ENCODE data around the gene FASTKD2.

Gene FASTKD2

DNA sequence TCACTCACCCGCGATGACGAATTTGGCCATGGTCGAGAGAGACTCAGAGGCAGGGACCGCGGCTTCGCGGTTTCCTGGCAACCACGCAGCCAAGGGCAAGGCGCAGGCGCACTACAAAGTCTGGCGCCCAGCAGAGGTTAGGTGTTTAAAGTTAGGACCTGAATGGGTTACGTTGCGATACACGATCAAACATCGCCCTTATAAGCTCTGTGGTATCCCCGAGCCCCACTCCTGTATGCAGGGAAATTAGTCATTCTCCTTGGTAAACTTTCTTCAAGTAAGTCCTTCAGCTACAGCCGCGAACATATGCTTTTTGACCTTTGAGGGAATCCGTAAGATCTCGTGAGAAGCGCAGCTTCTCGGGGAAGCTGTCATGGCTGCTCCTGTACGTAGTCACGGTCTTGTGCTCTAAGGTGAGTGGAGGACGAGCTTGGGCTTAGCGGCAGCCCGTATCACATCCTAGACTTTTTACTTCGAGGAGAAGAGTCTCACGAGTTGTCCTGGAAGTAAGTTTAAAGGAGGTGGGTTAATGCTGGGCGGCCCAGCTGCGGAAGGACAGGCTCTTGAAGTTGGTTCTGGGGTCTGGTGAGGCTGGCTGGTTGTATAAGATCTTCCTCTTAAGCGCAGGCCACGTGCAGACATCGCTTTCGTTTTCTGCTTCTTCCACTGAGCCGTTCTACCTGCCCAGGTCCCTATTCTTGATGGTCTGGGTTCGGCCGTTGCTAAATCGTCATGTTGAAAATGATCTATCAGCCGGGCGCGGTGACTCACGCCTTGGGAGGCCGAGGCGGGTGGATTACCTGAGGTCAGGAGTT lies at the start of gene FASTKD2, which contains the start of gene MDH1B:
FASTKD2 (plus strand) TSS at position 365 of the 815 bp plus-strand sequence. CDS start 1,088 bp downstream, outside the sequence.
MDH1B (minus strand) TSS at position 87 of the 815 bp plus-strand sequence; CDS start at position 30, 57 bp downstream.
- TF ChIP-seq, protein P1, sequence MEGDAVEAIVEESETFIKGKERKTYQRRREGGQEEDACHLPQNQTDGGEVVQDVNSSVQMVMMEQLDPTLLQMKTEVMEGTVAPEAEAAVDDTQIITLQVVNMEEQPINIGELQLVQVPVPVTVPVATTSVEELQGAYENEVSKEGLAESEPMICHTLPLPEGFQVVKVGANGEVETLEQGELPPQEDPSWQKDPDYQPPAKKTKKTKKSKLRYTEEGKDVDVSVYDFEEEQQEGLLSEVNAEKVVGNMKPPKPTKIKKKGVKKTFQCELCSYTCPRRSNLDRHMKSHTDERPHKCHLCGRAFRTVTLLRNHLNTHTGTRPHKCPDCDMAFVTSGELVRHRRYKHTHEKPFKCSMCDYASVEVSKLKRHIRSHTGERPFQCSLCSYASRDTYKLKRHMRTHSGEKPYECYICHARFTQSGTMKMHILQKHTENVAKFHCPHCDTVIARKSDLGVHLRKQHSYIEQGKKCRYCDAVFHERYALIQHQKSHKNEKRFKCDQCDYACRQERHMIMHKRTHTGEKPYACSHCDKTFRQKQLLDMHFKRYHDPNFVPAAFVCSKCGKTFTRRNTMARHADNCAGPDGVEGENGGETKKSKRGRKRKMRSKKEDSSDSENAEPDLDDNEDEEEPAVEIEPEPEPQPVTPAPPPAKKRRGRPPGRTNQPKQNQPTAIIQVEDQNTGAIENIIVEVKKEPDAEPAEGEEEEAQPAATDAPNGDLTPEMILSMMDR (IDR thresholded peaks at IDR 0.05; ENCODE audit: low read depth, low read length, missing control alignments), result no peak
- peak within 1 kb of the TSS; percentile 87 for H3K4me3 ChIP-seq (replicated peaks; ENCODE audit: low read depth, low read length)
- peak; percentile 77 for DNase-seq (ENCODE audit: extremely low read depth, low read depth)

DNA sequence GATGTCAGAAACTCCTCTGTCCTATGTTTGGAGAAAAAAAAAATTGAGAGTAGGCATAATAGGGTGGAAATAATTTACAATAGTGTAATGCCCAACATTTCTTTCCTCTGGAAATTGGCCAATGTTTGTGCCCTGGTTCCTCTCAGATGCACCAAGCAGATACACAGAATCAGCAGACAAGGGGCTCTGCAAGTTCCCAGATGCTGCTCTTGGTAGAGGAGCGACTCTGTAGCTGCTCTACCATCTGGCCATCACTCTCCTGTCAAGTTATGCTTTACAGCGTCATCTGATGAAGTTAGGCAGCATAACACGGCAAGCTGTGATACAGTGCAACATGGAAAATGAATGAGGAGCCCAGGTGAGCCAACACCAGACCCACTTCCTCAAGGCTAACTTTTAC lies 48.8 kb upstream of the FASTKD2 start:
- no peak overlapping the region for H3K4me3 ChIP-seq (replicated peaks; ENCODE audit: low read depth, low read length)
- TF ChIP-seq, protein P1 (IDR thresholded peaks at IDR 0.05; ENCODE audit: low read depth, low read length, missing control alignments), result no peak
- no peak for DNase-seq (ENCODE audit: extremely low read depth, low read depth)

DNA sequence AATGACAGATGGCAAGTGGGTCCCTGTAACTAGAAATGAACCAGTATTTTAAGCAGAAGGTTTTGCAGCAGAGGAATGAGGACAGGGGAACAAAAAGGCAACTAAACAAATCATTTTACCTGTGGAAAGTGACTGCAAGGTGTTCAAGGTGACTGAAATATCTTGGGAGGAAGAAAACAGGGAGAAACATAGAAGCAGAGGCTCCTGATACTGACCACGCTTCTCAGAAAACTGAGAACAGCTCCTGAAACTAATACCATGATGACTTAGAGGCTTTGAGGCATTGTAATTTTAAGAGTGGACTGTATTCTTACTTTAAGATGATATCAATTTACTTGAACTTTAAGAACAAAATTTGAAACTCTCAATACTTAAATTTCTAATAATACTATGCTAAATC lies 47.1 kb upstream of the FASTKD2 start, which contains the start of gene DYTN:
DYTN (minus strand) TSS at position 101 of the 400 bp plus-strand sequence. CDS start 117 bp downstream, outside the sequence.
- no peak for DNase-seq (ENCODE audit: extremely low read depth, low read depth)
- TF ChIP-seq, protein P1 (IDR thresholded peaks at IDR 0.05; ENCODE audit: low read depth, low read length, missing control alignments), result no peak

GRCh38 chr2:206721256-206721920 lies 44.0 kb upstream of the FASTKD2 start:
- no peak overlapping the region for H3K4me3 ChIP-seq (replicated peaks; ENCODE audit: low read depth, low read length)
- no peak for DNase-seq (ENCODE audit: extremely low read depth, low read depth)
- TF ChIP-seq, protein P1 (IDR thresholded peaks at IDR 0.05; ENCODE audit: low read depth, low read length, missing control alignments), result no peak

More for the DNA sequence above, 47.1 kb upstream of the FASTKD2 start, which contains the start of gene DYTN:
- H3K4me3 ChIP-seq (replicated peaks; ENCODE audit: low read depth, low read length), result no peak within 1 kb of the TSS

- no peak for DNase-seq (ENCODE audit: extremely low read depth, low read depth)
- TF ChIP-seq, protein P1 (IDR thresholded peaks at IDR 0.05; ENCODE audit: low read depth, low read length, missing control alignments), result no peak
Measured at GRCh38 chr2:206723288-206723687, 42.1 kb upstream of the FASTKD2 start.

GRCh38 chr2:206727287-206727686 lies 38.1 kb upstream of the FASTKD2 start:
- no peak overlapping the region for H3K4me3 ChIP-seq (replicated peaks; ENCODE audit: low read depth, low read length)
- DNase-seq (ENCODE audit: extremely low read depth, low read depth), result no peak
- TF ChIP-seq, protein P1 (IDR thresholded peaks at IDR 0.05; ENCODE audit: low read depth, low read length, missing control alignments), result no peak

More at GRCh38 chr2:206723288-206723687, 42.1 kb upstream of the FASTKD2 start:
- no peak overlapping the region for H3K4me3 ChIP-seq (replicated peaks; ENCODE audit: low read depth, low read length)
